GM18508 (cell line): Measurements from ENCODE around the gene POLE.

Experiments
- ATAC-seq: cut with Tn5 transposase; IDR thresholded peaks from one replicate; pipeline ENCODE4 v1.9.1; 2021; ENCODE audit warnings: moderate number of reproducible peaks; ENCODE audit not compliant: insufficient read depth, unreplicated experiment

Gene POLE

GRCh38 chr12:132619386-132620112 is 67.6 kb downstream of the POLE start:
- no peak for ATAC-seq

DNA sequence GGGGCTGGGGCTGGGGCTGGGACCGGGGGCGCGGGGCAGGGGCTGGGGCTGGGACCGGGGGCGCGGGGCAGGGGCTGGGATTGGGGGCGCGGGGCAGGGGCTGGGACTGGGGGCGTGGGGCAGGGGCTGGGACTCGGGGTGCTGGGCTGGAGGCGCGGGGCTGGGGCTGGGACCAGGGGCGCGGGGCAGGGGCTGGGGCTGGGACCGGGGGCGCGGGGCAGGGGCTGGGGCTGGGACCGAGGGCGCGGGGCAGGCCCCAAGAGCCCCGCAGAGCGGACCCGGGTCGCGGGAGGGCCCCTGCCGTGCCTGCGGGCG is 68.1 kb downstream of the POLE start:
- ATAC-seq: no peak

DNA sequence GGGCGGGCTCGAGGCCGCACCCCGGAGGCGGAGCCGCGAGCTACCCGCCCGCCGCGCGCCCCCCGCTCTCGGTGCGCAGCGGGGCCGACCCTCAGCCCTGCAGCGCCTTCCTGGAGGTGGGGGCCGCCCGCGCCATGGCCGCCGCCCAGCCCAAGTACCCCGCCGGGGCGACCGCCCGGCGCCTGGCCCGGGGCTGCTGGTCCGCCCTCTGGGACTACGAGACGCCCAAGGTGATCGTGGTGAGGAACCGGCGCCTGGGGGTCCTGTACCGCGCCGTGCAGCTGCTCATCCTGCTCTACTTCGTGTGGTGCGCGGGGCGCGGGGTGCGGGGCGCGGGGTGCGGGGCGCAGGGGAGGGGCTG is 68.5 kb downstream of the POLE start, which contains the start of gene P2RX2:
TSS of gene P2RX2 (plus strand) at position 94 of the 361 bp plus-strand sequence. CDS start at position 135, 41 bp downstream.
- no peak for ATAC-seq

DNA sequence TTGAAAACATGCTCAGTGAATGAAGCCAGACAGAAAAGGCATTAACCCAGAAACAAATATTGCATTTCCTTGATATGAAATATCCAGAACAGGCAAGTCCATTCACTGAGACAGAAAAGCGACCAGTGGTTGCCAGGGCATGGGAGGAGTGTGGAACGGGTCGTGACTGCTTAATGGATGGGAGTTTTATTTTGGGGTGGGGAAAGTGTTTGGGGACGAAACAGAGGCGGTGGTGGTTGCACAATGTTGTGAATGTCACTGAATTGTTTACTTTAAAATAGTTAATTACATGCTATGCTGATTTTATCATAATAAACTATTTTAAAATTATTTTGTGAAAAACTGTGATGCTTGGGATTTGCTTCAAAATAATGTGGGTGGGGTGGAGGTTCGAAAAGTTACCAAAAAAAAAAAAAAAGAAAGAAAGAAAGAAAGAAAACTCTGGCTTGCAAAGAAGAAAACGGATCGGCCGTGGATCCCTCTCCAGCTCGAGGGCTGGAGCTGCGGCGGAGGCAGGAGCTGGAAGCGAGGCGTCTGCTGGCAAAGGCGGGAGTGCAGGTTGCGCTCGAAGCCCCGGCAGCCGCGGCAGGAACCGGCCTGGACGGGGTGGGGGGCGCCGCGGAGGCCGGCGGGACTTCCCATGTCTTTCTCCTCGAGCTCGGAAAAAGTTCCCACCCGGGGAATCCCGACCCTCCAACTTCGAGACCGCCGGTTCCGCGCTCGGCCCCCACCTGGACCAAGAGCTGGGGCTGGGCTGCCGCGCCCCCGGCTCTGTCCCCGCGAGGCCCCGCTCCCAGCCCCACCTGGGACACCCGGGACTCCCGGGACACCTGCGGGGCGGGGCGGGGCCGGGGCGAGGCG is 69.1 kb downstream of the POLE start:
- no peak for ATAC-seq

DNA sequence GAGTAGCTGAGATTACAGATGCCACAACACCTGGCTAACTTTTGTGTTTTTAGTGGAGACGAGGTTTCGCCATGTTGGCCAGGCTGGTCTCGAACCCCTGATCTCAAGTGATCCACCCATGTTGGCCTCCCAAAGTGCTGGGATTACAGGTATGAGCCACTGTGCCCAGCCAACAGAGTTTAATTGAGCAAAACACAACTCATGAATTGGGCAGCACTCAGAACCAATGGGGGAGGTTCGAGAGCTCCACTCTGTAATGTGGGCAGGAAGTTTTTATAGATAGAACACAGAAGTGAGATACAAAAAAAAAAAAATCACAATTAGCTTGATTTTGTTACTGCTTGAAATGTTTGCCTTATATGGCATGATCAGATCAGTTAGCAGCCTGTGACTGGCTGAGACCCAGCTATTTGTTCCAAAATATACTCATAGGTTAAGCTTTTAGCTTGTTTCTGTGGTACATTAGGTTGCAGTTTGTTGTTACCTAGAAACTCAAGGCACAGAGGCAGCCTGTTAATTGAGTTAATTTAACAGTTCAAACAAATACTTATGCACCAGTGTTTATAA is 69.9 kb downstream of the POLE start:
- no peak for ATAC-seq

- ATAC-seq: no peak
Measured at GRCh38 chr12:132615579-132616038, 71.5 kb downstream of the POLE start.

GRCh38 chr12:132614861-132615578 is 72.1 kb downstream of the POLE start:
- no peak for ATAC-seq

DNA sequence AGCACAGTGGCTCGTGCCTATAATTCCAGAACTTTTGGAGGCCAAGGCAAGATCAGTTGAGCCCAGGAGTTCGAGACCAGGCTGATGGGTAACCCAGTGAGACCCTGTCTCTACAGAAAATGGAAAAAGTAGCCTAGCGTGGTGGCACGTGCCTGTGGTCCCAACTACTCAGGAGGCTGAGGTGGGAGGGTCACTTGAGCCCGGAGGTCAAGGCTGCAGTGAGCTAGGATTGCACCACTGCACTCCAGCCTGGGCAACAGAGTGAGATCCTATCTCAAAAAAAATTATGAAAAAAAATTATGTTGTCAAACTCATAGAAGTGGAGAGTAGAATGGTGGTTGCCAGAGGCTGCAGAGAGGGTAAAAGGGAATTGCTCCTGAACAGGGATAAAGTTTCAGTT is 73.1 kb downstream of the POLE start:
- no peak for ATAC-seq

DNA sequence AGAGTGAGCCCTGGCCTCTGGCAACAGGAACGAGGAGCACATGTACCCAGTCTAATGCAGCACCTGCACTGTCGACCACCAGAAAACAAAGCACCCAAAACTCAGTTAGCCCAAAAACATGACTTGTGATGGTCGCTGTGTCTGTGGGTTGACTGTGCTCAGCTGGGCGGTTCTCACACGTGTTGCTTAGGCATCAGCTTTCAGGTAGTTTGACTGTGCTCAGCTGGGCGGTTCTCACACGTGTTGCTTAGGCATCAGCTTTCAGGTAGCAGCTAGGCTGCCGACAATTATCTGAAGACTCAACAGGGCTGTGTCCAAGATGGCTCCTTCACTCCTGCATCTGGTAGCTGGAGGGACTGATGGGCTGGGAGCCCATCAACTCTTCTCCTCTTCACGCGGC is 75.5 kb downstream of the POLE start:
- ATAC-seq: no peak

GRCh38 chr12:132610866-132611602 is 76.1 kb downstream of the POLE start:
- no peak for ATAC-seq

GRCh38 chr12:132610051-132610759 is 76.9 kb downstream of the POLE start, which contains the start of gene LRCOL1:
TSS of gene LRCOL1 (minus strand) at chr12:132610582. CDS start at chr12:132606251, 4,331 bp downstream.
- ATAC-seq: no peak

DNA sequence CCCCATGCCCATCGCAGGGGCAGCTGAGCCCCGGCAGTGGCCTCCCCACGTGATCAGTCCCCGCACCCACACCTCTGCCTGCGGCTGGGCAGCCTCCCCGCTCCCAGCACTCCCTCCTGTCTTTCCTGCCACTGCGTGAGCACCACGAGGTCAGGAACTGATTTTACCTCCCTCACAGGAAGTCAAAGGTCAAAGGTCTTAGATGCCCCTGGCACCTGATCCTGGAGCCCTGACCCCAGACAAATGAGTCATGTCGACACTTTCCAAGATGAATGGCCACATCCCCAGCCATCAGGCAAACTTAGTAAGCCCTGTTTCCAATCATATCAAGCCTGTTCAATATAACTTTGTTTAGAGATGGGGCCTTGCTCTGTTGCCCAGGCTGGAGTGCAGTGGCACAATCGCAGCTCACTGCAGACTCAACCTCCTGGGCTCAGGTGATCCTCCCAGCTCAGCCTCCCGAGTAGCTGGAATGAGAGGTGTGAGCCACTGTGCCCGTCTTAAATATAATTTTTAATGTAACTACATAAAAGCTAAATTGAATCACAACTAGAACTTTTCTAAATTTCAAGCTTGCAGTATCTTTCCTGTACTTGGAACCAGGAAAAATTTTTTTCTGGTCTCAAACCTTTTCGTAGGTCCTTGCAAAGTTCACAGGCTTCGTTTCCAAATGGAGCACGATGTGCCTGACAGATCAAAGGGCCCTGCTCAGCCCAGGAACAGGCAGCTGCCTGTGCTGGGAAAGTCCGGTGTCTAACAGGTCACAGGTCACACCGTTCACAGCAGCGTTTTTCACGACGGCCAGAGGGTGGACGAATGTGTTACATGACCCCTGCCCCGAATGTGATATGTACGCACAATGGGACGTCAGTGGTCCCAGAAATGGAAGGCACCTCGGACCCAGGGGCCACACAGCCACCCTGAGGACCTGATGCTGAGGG is 78.6 kb downstream of the POLE start:
- no peak for ATAC-seq

DNA sequence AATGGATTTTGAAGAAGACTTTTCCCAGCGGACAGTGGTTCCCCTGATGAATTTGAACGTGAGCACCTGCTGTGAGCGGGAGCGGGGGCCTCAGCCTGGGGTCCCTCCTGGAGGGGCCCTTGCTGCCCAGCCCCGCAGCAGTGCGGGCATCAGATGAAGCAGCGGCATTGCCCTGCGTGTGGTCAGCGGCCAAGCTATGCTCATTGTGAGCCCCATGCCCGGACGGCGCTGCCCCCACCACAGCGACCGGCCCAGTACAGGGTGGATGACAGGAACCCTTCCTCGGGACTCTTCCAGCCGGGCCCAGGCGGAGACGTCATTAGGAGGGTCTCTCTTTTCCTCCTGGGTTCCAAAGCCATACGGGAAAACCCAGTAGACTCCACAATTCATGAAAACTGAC is 80.2 kb downstream of the POLE start:
- no peak for ATAC-seq

GRCh38 chr12:132606466-132606865 is 80.7 kb downstream of the POLE start:
- no peak for ATAC-seq

GRCh38 chr12:132605892-132606291 is 81.2 kb downstream of the POLE start:
- ATAC-seq: no peak

- ATAC-seq: no peak
Measured at GRCh38 chr12:132604668-132605441, 82.3 kb downstream of the POLE start.

DNA sequence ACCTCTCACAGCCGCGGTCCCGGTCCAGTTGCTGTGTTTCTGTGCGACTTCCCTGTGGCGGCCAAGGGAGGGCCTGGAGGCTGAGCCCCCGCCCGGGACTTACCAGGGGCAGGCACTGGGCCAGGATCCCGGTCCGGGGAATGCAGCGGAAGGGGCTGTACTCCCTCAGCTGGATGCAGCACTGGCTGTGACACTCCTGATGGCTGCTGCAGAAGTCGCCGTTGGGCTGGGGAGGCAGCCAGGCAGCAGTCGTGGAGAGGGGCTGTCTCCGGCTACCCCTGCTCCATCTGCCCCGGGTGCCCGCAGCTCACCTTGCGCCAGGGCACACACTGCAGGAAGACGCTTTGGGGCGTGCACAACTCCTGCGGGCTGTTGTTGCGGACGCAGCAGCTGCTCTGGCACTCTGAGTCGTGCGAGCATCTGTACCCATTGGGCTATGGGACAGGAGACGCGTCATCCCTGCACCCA is 83.0 kb downstream of the POLE start:
- no peak for ATAC-seq
